Measurements from ENCODE around the gene GFI1B. TPM values are rescaled to one million over a fixed set of nuclear protein-coding genes. Genes with fewer than 3 reads are reported as not detected.
"Not testable (repeated sequence)": the region's sequence is repeated elsewhere in the genome, so short reads cannot be mapped to it uniquely, and the experiment has no call there.

The GFI1B gene
- total RNA-seq, 1 donor from 2014 or later: 0.27 TPM

DNA sequence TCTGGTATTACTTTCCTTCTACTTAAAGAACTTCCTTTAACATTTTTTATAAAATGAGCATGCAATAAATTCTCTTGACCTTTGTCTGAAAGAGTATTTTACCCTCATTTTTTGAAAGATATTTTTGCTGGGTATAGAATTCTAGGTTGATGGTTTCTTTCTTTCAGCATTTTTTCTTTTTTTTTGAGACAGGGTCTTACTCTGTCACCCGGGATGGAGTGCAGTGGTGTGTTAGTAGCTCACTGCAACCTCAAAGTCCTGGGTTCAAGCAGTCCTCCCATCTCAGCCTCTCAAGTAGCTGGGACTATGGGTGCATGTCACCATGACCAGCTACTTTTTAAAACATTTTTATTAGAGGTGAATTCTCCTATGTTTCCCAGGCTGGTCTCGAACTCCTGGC, 23.4 kb upstream of the GFI1B start:
- Histone ChIP-seq H3K27me3 (ENCODE audit: low read depth) (no peaks in the 10 kb centered on the region), H3K4me1 (peaks cover 8% of the 10 kb centered on the region), H3K4me3 (no peak overlapping the region), H3K9me3 (replicated peaks) (peaks cover 20% of the 10 kb centered on the region), H3K27ac (replicated peaks) (no peak overlapping the region), H3K36me3 (no peaks in the 10 kb centered on the region)
- intact Hi-C loops (cut with micrococcal nuclease): no loop called here
- TF ChIP-seq, protein P1, sequence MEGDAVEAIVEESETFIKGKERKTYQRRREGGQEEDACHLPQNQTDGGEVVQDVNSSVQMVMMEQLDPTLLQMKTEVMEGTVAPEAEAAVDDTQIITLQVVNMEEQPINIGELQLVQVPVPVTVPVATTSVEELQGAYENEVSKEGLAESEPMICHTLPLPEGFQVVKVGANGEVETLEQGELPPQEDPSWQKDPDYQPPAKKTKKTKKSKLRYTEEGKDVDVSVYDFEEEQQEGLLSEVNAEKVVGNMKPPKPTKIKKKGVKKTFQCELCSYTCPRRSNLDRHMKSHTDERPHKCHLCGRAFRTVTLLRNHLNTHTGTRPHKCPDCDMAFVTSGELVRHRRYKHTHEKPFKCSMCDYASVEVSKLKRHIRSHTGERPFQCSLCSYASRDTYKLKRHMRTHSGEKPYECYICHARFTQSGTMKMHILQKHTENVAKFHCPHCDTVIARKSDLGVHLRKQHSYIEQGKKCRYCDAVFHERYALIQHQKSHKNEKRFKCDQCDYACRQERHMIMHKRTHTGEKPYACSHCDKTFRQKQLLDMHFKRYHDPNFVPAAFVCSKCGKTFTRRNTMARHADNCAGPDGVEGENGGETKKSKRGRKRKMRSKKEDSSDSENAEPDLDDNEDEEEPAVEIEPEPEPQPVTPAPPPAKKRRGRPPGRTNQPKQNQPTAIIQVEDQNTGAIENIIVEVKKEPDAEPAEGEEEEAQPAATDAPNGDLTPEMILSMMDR (IDR thresholded peaks at IDR 0.05; ENCODE audit: borderline replicate concordance): no peak
- DNase-seq: no peak

DNA sequence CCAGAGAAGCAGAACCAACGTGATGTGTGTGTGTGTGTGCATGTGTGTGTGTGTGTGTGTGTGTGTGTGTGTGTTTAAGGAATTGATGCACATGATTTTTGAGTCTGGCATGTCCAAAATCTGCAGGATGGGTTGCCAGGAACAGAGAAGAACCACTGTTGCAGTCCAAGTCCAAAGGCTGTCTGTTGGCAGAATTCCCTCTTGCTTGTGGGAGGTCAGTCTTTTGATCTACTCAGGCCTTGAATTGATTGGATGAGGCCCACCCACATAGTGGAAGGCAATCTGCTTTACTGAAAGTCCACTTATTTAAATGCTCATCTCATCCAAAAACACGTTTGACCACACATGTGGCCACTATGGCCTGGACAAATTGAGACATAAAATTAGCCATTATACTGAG, 22.7 kb upstream of the GFI1B start:
- H3K4me1 ChIP-seq: peaks cover 8% of the 10 kb centered on the region
- H3K27me3 ChIP-seq (ENCODE audit: low read depth): no peaks in the 10 kb centered on the region
- no peaks in the 10 kb centered on the region for H3K36me3 ChIP-seq
- intact Hi-C loops (cut with micrococcal nuclease): no loop called here
- peaks cover 20% of the 10 kb centered on the region for H3K9me3 ChIP-seq (replicated peaks)
- no peak for DNase-seq
- no peak overlapping the region for H3K4me3 ChIP-seq
- TF ChIP-seq, protein P1 (IDR thresholded peaks at IDR 0.05; ENCODE audit: borderline replicate concordance): no peak
- no peak overlapping the region for H3K27ac ChIP-seq (replicated peaks)

GRCh38 chr9:132957805-132958204, 20.7 kb upstream of the GFI1B start:
- H3K27ac ChIP-seq (replicated peaks): no peak overlapping the region
- TF ChIP-seq, protein P1 (IDR thresholded peaks at IDR 0.05; ENCODE audit: borderline replicate concordance): no peak
- intact Hi-C loops (cut with micrococcal nuclease): no loop called here
- no peak for DNase-seq
- peaks cover 8% of the 10 kb centered on the region for H3K4me1 ChIP-seq
- H3K27me3 ChIP-seq (ENCODE audit: low read depth): no peaks in the 10 kb centered on the region
- H3K4me3 ChIP-seq: no peak overlapping the region
- no peaks in the 10 kb centered on the region for H3K36me3 ChIP-seq
- peaks cover 20% of the 10 kb centered on the region for H3K9me3 ChIP-seq (replicated peaks)

- Histone ChIP-seq H3K4me1 (peaks cover 8% of the 10 kb centered on the region), H3K27ac (replicated peaks) (no peak overlapping the region), H3K4me3 (no peak overlapping the region), H3K27me3 (ENCODE audit: low read depth) (peaks cover 17% of the 10 kb centered on the region), H3K36me3 (no peaks in the 10 kb centered on the region), H3K9me3 (replicated peaks) (peaks cover 3% of the 10 kb centered on the region)
- DNase-seq: no peak
- TF ChIP-seq, protein P1 (IDR thresholded peaks at IDR 0.05; ENCODE audit: borderline replicate concordance): no peak
- intact Hi-C loops (cut with micrococcal nuclease): no loop called here
Measured at GRCh38 chr9:132961002-132961401, 17.5 kb upstream of the GFI1B start.

DNA sequence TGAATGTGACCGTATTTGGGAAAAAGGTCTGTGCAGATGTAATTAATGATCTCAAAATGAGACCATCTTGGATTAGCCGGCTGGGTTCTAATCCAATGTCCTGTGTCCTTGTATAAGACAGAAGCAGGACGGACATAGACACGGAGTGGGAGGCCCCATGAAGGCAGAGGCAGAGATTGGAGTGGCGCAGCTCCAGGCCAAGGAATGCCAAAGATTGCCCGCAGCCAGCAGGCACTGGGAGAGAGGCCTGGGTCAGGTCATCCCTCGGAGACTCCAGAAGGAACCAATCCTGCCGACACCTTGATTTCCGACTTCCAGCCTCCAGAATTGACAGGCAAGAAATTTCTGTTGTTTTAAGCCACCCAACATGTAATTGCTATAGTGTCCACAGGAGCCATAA, 13.0 kb upstream of the GFI1B start:
- Histone ChIP-seq H3K36me3 (no peaks in the 10 kb centered on the region), H3K4me3 (no peak overlapping the region), H3K27me3 (ENCODE audit: low read depth) (peaks cover 45% of the 10 kb centered on the region), H3K27ac (replicated peaks) (no peak overlapping the region), H3K4me1 (no peaks in the 10 kb centered on the region), H3K9me3 (replicated peaks) (no peaks in the 10 kb centered on the region)
- DNase-seq: no peak
- TF ChIP-seq, protein P1 (IDR thresholded peaks at IDR 0.05; ENCODE audit: borderline replicate concordance): no peak
- intact Hi-C loops (cut with micrococcal nuclease): no loop called here

GRCh38 chr9:132967908-132968307, 10.6 kb upstream of the GFI1B start:
- DNase-seq; H3K36me3 ChIP-seq; H3K4me3 ChIP-seq; H3K27ac ChIP-seq (replicated peaks); intact Hi-C loops (cut with micrococcal nuclease); H3K4me1 ChIP-seq; H3K9me3 ChIP-seq (replicated peaks): not testable (repeated sequence)
- peaks cover 63% of the 10 kb centered on the region for H3K27me3 ChIP-seq (ENCODE audit: low read depth)
